ENCODE data around the gene CACNG7. TPM values are rescaled to one million over a fixed set of nuclear protein-coding genes. Genes with fewer than 3 reads are reported as not detected.

Gene CACNG7
- polyA plus RNA-seq, 3 donors, result not detected

DNA sequence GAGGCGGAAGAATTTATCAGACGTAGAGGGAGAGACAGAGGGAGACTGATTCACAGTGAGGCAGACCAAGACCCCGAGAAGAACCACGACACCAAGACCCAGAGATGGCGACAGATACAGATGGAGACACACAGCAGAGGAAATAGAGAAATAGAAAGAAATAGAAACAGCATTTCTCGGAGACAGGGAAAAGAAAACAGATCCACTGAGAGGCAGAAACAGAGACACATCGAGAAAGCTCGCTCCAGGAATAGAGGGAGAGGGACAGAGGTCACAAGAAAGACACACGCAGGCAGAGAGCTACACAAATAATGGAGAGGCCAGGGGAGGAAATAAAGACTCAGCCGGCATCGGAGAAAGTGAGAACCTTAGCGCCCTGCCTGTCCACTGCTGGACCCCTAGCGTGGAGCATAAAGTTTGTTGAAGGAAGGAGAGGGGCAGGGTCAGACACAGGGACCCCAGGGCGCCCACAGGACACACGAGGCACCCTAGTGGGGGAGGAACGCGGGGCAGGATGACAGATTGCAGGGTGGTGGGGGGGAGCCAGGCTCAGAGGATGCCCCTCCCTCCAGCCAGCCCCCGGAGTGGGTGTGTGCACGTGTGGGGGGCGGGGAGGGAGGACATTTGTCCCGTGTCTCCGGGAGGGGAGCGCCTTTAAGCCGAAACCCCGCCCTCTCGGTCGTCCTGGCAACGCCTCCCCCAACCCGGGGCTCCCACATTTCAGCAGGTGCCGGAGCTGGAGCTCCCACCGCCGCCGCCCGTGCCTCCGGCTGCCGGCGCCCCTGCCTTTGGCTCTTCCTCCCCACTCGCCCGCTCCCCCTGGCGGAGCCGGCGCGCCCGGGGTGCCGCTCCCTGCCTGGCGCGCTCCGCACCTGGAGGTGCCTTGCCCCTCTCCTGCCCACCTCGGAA lies 27.3 kb upstream of the CACNG7 start, which contains the start of gene PRKCG:
Gene PRKCG (plus strand): TSS at position 716 of the 909 bp plus-strand sequence. CDS start 298 bp downstream, outside the sequence.
- peaks cover 0 to 11% (median 7%) of the 10 kb centered on the region in 7 donors for H3K9me3 Mint-ChIP-seq
- peak; percentile 84 for TF ChIP-seq CTCF (IDR thresholded peaks at IDR 0.05)
- intact Hi-C loops (cut with micrococcal nuclease), result loop anchor here (5.0 kb wide), 2 partner anchors 34 to 39 kb away; no protein-coding TSS in a partner anchor
- peak in 2 of 3 donors; percentile 54 to 59 for DNase-seq
- H3K4me3 Mint-ChIP-seq, result peak within 1 kb of the TSS; percentile 56 to 85
- peak within 1 kb of the TSS in 2 of 7 donors; percentile 8 to 59 for H3K27ac Mint-ChIP-seq
- Histone ChIP-seq H3K79me2 (ENCODE audit: insufficient read depth, low read length) (no peaks in the 10 kb centered on the region), H3K4me2 (replicated peaks; ENCODE audit: extremely low read depth, low read length, poor library complexity, severe bottlenecking) (peak within 1 kb of the TSS; percentile 72), H3K36me3 (replicated peaks in 1 of 2; ENCODE audit: control insufficient read depth in 1 of 2, insufficient read depth in 2 of 2, low read length in 2 of 2) (no peaks in the 10 kb centered on the region), H3K27me3 (ENCODE audit: control insufficient read depth in 2 of 2, insufficient read depth in 2 of 2, low read length in 2 of 2) (peaks cover 37 to 61% of the 10 kb centered on the region in 2 donors), H3K27ac (ENCODE audit: low read depth in 1 of 2, low read length in 2 of 2) (no peak within 1 kb of the TSS), H2AFZ (ENCODE audit: insufficient read depth, low read depth, low read length, poor library complexity, severe bottlenecking) (no peak within 1 kb of the TSS), H4K20me1 (ENCODE audit: insufficient read depth, low read length) (peaks cover 8% of the 10 kb centered on the region), H3K9ac (ENCODE audit: insufficient read depth, low read length, poor library complexity, severe bottlenecking) (no peak within 1 kb of the TSS), H3K4me3 (replicated peaks in 1 of 3; ENCODE audit: low read depth in 2 of 3, low read length in 3 of 3) (peak within 1 kb of the TSS; percentile 1 to 63 (median 21)), H3K4me1 (ENCODE audit: control insufficient read depth in 1 of 2, insufficient read depth in 2 of 2, low read length in 2 of 2) (peaks cover 35 to 48% of the 10 kb centered on the region in 2 donors), H3K9me3 (replicated peaks in 1 of 2; ENCODE audit: control insufficient read depth in 1 of 2, insufficient read depth in 1 of 2, low read length in 2 of 2) (peaks cover 3 to 12% of the 10 kb centered on the region in 2 donors)
- peaks cover 6 to 8% of the 10 kb centered on the region in 2 donors for H3K36me3 Mint-ChIP-seq
- WGBS (ENCODE audit: insufficient coverage), result 4% methylated on average over 36 of the region's 49 CpGs
- peaks cover 17 to 52% (median 41%) of the 10 kb centered on the region in 3 donors for H3K27me3 Mint-ChIP-seq (ENCODE audit: low read depth in 3 of 3)
- H3K4me1 Mint-ChIP-seq, result peaks cover 25% of the 10 kb centered on the region

DNA sequence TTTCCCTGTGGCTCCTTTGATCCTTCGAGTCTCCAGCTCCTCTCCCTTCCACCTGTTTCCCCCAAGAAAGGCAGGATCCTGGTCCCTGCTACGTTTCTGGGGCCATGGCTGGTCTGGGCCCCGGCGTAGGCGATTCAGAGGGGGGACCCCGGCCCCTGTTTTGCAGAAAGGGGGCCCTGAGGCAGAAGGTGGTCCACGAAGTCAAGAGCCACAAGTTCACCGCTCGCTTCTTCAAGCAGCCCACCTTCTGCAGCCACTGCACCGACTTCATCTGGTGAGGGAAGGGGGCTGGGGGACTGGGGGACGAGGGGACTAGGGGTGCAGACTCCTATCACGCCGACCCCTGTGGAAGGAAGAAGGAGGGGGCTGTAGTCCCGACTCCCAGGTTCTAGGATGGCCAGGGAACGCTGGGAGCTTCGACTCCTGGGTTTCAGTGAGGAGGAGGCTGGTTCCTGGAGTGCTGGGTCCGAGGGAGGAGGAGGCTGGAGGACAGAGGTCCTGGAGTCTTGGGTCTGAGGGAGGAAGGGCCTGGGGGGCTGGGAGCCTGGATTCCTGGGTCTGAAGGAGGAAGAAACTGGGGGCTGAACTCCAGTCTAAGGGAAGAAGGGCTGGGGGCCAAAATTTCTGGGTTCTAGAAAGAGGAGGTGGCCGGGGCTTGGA lies 26.6 kb upstream of the CACNG7 start:
- Histone ChIP-seq H3K9me3 (replicated peaks in 1 of 2; ENCODE audit: control insufficient read depth in 1 of 2, insufficient read depth in 1 of 2, low read length in 2 of 2) (peaks cover 3 to 12% of the 10 kb centered on the region in 2 donors), H3K4me3 (replicated peaks in 1 of 3; ENCODE audit: low read depth in 2 of 3, low read length in 3 of 3) (peak overlapping the region in 1 of 3 experiments; percentile 63), H3K79me2 (ENCODE audit: insufficient read depth, low read length) (no peaks in the 10 kb centered on the region), H3K4me2 (replicated peaks; ENCODE audit: extremely low read depth, low read length, poor library complexity, severe bottlenecking) (peak overlapping the region; percentile 72), H3K36me3 (replicated peaks in 1 of 2; ENCODE audit: control insufficient read depth in 1 of 2, insufficient read depth in 2 of 2, low read length in 2 of 2) (no peaks in the 10 kb centered on the region), H4K20me1 (ENCODE audit: insufficient read depth, low read length) (peaks cover under 1% of the 10 kb centered on the region), H2AFZ (ENCODE audit: insufficient read depth, low read depth, low read length, poor library complexity, severe bottlenecking) (no peak overlapping the region), H3K27me3 (ENCODE audit: control insufficient read depth in 2 of 2, insufficient read depth in 2 of 2, low read length in 2 of 2) (peaks cover 37 to 61% of the 10 kb centered on the region in 2 donors), H3K27ac (ENCODE audit: low read depth in 1 of 2, low read length in 2 of 2) (no peak overlapping the region), H3K9ac (ENCODE audit: insufficient read depth, low read length, poor library complexity, severe bottlenecking) (no peak overlapping the region), H3K4me1 (ENCODE audit: control insufficient read depth in 1 of 2, insufficient read depth in 2 of 2, low read length in 2 of 2) (peaks cover 28 to 40% of the 10 kb centered on the region in 2 donors)
- peak; percentile 52 for TF ChIP-seq CTCF (IDR thresholded peaks at IDR 0.05)
- Mint-ChIP-seq H3K36me3 (peaks cover 3 to 8% of the 10 kb centered on the region in 2 donors), H3K27me3 (ENCODE audit: low read depth in 3 of 3) (peaks cover 21 to 53% (median 43%) of the 10 kb centered on the region in 3 donors), H3K9me3 (peaks cover 0 to 11% (median 5%) of the 10 kb centered on the region in 7 donors), H3K4me3 (peak overlapping the region; percentile 56 to 85), H3K4me1 (peaks cover 17% of the 10 kb centered on the region), H3K27ac (peak overlapping the region in 2 of 7 donors; percentile 8 to 59)
- intact Hi-C loops (cut with micrococcal nuclease), result loop anchor here (5.0 kb wide), 2 partner anchors 35 to 40 kb away; no protein-coding TSS in a partner anchor
- 4% methylated on average over 14 of the region's 18 CpGs for WGBS (ENCODE audit: insufficient coverage)
- no peak for DNase-seq

Measured in CD14-positive monocyte (primary cell).